Measurements from ENCODE around the gene ASB8. TPM values are rescaled to one million over a fixed set of nuclear protein-coding genes. Genes with fewer than 3 reads are reported as not detected.

The ASB8 gene
- total and polyA plus RNA-seq, 9 of the 15 experiments (the other 6 are each of a cell fraction or from before 2014, with no cell fraction given): 13.3 to 29.0 (median 19.6) TPM

GRCh38 chr12:48105867-48106680 lies 51.2 kb downstream of the ASB8 start, which contains the start of gene SENP1 (continued):
- TF ChIP-seq CBX2 (IDR thresholded peaks at IDR 0.05; ENCODE audit: insufficient read depth, low read length, poor library complexity, severe bottlenecking) (no peak), TRIM25 (IDR thresholded peaks at IDR 0.05; ENCODE audit: borderline replicate concordance) (no peak), STAT5A (IDR thresholded peaks at IDR 0.05; ENCODE audit: borderline replicate concordance, low read length) (no peak; the same call in 1 of the 2 replicates), ZFP91 (CRISPR knock-in tag; IDR thresholded peaks at IDR 0.05) (no peak), ZNF76 (CRISPR knock-in tag; IDR thresholded peaks at IDR 0.05; ENCODE audit: borderline replicate concordance) (0 out of 2 replicates have a peak, but pooled peaks have one; percentile 79), RUNX1 (IDR thresholded peaks at IDR 0.05; ENCODE audit: low read depth) (no peak), ASH1L (IDR thresholded peaks at IDR 0.05; ENCODE audit: borderline replicate concordance, low read depth, partially characterized antibody) (peak; percentile 55), FOXK1 (CRISPR knock-in tag; IDR thresholded peaks at IDR 0.05; ENCODE audit: borderline replicate concordance) (no peak), ZNF140 (CRISPR knock-in tag; IDR thresholded peaks at IDR 0.05) (no peak), ZNF263 (CRISPR knock-in tag; IDR thresholded peaks at IDR 0.05; ENCODE audit: borderline replicate concordance) (0 out of 2 replicates have a peak, but pooled peaks have one; percentile 51), NR2C1 (IDR thresholded peaks at IDR 0.05) (peak; percentile 96), NR2C1 (tag; IDR thresholded peaks at IDR 0.05) (peak; percentile 97), MECOM (CRISPR knock-in tag; IDR thresholded peaks at IDR 0.05) (no peak)
